Glomerular visceral epithelial cell (primary cell): ENCODE data around the gene CPLX1.
A peak's percentile ranks its signal among the peaks of the same experiment; 100 is the strongest.
"Not testable (repeated sequence)": the region's sequence is repeated elsewhere in the genome, so short reads cannot be mapped to it uniquely, and the experiment has no call there.

ENCODE experiments used
- DNase-seq: peaks from one replicate; pipeline ENCODE4 v3.0.0-alpha.2; 2016; ENCODE audit errors: extremely low spot score

The CPLX1 gene

DNA sequence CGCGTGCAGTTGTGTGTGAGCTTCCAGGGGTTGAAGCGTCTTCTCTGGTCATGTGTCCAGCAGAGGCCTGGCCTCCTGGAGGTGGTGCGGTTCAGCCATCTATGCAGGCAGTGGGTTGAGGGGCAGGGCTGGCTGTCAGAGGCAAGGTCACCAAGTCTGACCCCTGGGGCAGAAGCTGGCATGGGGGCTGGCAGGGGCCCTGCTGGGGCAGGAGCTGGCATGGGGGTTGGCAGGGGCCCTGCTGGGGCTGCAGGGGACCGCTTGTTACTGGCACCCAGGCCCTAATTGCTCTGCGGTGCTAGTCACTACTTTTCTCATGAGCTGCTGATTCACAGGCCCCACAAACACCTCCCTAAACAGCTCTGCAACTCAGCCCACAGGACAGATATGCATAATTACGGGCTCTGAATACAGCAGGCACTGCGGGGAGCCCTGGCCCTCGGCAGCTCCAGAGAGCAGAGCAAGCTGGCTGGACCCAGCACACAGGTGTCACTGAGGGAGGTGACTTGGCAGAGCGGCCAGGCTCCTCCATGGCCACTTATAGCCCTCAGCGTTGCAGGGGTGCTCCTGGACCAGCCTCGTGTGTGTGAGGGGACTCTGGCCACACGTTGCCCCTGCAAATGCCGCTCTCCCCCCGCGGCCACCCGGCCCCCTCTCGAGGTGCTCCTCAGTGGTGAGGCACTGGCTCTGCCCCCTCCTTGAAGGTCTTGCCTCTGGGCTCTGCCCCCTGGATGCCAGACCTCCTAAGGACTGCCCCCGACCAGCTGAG lies 32.7 kb downstream of the CPLX1 start:
- DNase-seq, result no peak

DNA sequence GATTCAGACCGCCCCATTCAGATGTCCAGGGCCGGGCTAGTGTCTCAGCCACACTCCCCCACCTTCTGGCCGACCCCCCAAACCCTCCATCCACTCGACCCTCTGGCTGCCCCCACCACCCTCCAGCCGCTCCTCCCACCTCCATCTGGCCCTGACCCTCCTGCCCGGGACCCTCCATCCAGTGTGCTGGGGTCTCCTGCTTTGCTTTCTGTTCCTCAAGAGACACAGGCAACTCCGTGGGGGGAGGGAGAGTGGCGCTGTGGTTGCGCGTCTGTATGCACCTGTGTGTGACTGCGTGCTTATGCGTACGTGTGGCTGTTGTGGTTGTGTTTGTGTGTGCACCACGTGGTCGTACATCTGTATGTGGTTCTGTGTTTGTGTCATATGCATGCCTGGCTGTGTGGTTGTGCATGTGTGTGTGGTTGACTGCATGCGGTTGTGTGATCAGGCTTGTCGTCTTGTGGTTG lies 33.3 kb downstream of the CPLX1 start:
- no peak for DNase-seq

DNA sequence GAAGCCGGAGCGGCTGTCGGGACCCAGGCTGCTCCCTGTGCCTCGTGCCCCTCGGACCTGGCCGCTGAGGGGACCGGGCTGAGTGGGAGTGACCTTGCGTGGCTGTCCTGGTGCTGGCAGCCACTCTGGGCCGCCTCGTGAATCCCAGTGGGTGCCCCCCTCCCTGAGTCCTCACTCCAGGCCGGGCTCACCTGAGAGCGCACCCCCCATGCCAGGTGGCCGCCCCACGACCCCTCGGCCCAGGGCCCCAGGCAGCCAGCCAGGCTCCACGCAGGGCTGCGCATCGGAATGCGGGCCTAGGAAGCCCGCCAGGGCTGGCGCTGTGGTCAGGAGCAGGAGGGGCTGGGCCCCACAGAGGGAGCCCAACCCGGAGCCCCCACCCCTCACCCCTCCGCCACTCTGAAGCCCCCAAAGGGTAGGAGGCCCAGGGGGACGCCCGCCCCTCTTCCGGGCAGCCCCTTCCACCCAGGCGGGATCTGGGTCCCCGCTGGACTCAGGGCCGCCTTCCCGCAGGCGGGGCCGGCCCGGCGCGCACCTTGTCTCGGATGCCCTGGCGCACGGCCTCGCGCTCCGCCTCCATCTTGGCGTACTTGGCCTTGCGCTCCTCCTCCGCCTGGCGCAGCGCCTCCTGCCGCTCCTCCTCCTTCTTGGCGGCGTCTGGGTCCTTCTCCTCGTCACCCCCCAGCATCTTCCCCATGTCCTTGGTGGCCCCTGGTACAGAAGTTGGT lies 33.9 kb downstream of the CPLX1 start:
- no peak for DNase-seq

DNA sequence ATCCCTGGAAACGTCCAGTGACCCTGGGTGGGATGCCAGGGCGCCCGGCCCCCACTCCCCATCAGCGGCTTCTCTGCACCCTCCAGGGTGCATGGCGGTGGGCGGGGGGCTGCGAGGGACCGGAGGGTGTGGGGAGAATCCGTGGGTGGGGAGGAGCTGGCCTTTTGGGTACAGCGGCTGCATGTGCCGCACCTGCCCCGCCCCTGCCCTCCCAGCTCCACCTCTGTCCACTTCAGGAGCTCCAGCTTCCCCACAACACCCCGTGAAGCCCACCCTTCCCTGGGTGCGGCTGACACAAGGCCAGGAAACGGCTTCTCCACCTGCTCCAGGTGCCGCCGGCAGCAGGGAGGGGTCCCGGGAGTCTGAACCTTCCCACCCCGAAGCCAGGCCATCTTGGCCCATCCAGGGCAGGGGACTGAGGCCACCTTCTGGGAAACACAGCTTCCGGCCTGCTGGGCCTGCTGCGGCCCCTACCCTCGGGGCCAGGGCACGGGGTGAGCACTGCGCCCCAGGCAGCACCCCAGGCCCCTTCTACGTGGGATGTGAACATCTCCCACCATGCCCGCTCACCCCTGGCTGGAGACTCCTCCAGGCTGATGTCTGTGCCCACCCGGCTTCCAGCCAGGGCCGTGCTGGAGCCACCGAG lies 34.6 kb downstream of the CPLX1 start:
- DNase-seq, result no peak

DNA sequence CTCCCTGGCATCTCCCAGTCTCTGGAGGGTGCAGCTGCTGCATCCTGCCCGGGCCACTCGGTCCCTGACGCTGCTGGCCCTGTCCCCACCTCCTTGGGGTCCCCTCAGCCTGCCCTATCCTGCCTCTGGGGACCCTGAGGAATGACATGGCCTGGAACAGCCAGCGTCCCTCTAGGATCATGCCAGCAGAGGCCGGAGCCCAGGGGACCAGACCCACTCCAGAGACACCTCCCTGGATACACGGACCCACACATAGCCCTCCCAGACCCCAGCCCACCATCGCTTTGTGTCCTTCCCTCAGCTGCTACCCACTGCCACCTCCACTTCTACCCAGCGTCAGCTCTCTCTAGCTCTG lies 35.5 kb downstream of the CPLX1 start:
- no peak for DNase-seq

DNA sequence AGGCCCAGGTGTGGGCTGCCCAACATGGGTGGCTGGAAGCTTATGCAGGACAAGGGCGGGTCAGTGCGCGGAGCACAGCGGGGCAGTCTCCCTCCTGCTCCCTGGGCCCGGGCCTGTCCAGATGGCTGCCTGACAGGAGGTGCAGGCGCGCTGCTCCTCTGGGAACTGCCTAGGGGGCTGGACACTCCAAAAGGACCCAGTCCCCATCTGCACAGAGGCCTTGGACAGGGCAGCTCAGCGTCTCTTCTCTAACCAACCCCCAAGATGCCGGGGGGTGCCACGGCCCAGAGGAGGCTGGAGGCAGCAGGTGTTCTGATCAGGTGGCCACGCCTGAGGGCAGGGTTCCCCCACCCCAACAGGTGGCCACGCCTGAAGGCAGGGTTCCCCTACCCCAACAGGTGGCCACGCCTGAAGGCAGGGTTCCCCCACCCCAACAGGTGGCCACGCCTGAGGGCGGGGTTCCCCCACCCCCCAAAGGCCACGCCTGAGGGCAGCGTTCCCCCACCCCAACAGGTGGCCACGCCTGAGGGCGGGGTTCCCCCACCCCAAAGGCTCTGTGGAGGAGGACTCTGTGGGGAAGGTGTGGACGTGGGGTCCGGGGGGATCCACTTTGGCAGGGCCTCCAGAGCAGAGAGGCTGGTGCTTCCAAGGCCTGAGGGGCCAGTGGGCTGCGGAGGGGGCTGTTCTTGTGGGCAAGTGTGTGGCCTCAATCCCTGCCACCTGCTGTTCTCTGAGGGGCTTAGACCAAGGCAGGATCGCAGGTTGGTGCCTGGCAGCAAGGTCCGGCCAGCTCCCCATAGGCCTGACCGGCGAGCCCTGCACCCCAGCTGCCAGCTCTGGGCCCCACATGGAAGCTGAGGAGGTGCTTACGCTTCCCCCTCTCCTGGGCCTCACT lies 36.1 kb downstream of the CPLX1 start:
- DNase-seq, result no peak

DNA sequence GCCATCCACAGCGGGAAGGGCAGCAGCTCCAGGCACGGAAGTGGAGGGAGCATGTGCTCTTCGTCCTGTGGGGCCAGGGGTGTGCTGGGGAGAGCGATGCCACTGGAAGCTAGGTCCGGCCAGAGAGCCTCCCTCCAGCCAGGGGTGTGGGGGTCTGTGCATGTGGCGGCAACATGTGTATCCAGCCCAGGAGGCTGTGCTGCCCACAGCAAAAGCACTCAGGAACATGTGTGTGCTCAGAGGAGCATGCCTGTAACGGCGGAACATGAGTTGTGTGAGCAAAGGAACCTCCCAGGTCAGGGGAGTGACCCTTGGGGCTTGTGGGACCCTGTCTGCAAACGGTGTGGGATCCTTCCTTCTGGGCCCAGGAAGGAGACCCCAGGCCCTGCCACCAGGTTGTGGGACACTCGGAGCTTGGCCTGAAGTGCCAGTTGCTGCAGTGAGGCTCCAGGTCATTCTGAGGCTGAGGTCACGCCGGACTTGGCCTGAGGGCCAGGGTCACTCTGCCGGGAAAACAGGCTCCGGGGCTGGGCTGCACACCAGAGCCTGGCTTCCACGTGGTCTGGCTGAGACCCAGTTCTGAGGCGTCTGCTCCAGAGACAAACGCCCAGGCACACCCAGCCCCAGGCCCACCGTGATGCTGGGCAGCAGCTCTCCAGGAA lies 37.2 kb downstream of the CPLX1 start:
- no peak for DNase-seq

DNA sequence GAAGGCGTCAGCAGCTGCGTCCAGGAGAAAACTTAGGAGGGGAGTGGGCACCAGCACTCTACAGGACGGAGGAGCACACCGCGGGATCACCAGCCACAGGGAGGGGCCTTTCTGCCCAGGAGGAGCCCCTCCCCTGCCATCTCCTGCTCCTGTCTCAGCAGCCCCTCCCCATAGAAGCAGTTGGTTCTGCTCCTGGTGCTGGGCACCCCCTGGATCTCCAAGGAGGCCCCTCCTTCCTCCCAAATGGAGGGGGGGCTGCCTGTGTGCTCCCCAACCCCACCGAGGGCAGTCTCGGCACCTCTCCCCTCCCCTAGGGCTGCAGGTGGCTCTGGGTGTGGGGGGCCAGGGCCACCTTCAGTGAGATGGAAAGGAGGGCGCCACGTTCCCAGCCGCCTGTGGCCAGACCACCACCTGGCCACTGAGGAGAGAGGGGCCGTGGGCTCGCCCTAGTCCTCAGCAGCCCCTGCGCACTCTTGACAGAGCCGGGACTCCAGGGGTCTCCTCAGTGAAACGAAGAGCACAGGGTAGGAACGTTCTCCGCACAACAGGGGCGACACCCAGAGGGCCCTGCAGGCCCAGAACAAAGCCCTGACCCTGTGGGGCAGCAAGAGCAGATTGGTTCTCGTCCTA lies 37.8 kb downstream of the CPLX1 start:
- no peak for DNase-seq

DNA sequence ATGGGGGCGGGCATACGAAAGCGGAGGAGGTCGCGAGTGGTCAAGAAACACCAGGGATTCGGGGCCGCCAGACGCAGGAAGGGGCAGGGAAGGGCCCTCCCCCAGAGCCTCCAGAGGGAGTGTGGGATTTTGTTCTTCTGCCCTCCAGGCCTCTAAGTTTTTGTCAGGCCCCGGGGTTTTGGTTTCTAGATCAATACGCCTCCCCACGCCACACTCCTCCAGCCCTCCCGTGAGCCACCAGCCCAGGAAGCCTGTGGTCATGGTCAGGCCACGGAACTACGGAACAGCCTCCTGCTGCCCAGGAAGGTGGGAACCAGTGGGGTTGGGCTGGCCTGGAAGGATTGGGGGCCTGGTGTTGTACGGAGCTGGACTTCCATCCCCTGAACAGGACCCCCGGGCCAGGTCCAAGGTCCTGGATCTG lies 38.4 kb downstream of the CPLX1 start:
- no peak for DNase-seq

DNA sequence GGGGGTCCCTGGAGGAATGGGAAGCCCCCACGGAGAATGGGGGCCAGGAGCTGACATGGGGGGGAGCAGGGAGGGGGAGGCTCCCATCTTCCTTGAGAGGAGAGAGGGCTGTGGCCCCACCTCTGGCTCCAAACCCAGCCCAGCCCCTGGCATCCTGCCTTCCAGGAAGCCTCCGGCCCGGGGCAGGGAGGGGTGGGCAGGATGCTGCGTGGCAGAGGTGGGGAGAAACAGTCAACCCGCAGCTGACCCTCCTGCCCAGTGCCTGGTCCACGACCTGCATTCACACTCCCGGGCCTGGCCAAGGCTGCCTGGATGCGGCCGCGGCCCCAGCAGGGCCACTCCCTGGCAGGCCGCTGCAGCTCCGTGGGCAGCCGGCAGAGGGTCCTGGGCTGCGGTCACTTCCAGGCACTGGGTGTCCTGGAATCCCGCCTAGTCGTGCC lies 39.0 kb downstream of the CPLX1 start:
- DNase-seq, result no peak

DNA sequence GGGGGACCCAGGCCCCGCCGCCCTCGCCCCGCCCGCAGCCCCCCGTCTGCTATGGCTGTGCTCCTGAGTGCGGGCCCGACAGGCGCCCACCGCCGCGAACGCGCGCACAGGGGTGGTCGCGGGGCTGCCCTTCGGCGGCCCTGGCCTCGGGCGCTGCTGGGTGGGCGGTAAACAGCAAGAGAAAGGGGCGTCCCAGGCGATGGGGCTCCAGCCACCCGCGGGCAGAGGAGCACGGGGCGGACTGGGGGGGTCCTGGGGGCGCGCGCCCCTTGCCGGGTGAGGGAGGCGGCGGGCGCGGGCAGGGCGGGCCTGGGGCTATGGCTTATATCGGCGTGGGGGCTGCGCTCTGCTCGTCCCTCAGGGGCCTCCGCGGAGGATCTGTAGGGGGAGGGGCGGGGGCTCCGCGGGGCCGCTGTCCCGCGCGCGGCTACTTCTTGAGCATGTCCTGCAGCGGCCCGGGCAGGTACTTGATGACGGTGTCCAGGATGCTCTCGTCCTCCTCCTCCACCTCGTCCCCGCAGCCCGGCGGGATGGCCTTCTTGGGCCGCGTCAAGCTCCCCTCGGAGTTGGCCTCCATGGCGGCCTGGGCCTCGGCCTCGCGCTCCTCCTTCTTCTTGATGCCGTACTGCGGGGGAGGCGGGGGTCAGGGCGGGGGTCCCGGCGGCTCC lies 39.7 kb downstream of the CPLX1 start:
- no peak for DNase-seq

DNA sequence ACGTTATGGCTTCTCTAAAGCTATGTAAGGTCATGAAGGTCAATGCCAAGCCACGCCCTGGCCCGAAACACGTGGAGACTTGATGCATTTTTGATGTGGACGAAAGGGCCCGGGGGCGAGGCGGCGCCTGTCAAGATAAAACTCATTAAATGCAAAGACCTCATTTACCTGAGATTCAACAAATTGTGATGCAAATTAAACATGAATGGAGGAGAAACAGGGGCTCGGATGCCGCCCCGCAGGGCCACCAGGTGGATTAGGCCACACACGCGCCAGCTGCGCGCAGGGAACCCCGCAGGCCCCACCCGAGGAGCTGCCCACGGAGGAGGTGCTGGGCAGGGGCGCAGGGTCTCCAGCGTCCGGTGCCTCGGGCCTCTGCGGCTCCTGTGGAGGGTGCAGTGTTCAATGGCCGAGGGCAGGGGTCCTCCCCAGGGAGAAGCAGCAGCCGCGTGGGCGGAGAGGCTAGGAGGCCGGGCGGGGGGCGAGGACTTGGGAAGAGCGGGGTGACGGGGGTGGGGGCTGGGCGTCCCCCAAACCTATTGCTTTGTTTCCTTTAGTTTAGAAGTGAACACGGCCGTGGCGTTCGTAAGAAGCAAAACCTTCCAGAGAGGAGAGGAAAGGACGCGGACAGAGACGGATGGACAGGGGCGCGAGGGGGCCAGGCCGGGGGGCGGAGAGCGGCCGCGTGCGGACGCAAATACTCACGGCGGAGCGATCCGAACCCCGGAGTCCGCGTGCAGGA lies 40.4 kb downstream of the CPLX1 start:
- DNase-seq, result no peak

DNA sequence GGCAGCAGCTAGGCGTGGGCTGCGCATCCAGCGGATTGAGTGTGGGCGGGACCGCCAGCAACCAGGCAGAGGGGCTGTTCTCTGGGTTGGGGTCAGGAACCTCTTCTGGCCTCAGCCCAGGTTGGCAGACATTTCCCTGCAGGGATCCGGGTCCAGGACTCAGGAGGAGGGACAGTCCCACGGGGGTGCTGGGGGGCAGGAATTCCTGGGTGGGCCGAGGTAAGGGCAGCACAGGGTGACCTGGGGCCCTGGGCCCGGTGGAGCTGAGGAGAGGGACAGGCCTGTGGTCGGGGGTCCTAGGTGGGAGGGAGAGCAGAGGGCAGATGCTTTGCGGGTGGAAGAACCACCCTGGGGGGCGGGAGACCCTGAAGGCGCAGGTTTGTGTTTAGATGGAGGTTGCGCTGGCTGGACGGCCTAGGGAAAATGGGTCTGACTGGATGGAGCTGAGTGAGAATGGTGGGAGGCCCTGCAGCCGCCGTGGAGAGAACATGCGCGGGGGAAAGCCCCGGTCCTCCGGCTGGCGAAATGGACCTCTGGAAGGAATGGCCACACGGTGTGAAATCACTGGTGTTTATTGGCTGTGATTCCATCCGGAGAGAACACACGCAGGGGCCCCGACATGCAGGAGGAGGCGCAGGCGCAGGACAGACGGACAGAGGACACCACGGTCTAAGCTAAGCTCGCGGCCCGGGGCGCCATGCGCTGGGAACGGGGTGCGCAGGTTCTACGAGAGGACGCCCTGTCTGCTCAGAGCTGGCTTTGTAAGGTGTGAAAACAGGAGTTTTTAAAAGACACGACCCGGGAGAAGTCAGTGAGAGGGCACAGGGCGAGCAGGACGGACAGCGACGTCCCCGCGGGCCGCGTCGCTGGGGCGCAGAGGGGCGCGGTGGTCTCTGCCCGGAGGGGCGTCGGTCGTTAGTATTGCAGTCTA lies 41.3 kb downstream of the CPLX1 start:
- no peak for DNase-seq

DNA sequence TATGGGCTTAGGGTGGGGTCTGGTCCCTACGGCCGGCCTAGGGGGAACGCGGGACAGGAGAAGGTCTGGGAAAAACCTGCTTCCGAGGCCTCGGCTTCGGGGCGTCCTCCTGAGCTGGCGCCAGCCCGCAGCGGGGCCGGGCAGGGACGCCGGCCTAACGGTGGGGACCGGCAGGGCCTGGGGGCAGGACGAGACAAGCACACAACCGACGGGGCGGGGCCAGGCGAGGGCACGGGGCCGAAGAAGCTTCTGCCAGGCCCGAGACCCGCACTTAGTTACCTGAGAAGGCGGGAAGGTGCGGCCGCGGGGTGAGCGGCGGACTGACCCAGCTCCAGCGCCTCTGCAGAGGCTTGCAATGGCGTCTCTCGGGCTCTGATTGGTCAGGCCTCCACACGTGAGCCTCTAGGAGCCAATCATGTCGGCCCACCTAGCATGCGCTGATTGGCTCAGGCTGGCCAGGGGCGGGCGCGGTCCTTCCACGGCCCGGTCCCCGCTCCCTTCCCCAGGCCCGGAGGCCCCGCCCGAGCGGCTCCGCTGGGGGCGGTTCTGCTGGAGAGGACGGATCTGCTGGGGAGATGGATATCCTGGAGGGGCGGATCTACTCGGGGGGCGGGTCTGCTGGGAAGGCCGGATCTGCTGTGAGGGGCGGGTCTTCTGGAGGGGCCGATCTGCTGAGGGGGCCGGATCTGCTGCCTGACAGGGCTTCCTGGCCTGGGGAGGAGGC lies 44.3 kb downstream of the CPLX1 start:
- DNase-seq, result peak; percentile 100

DNA sequence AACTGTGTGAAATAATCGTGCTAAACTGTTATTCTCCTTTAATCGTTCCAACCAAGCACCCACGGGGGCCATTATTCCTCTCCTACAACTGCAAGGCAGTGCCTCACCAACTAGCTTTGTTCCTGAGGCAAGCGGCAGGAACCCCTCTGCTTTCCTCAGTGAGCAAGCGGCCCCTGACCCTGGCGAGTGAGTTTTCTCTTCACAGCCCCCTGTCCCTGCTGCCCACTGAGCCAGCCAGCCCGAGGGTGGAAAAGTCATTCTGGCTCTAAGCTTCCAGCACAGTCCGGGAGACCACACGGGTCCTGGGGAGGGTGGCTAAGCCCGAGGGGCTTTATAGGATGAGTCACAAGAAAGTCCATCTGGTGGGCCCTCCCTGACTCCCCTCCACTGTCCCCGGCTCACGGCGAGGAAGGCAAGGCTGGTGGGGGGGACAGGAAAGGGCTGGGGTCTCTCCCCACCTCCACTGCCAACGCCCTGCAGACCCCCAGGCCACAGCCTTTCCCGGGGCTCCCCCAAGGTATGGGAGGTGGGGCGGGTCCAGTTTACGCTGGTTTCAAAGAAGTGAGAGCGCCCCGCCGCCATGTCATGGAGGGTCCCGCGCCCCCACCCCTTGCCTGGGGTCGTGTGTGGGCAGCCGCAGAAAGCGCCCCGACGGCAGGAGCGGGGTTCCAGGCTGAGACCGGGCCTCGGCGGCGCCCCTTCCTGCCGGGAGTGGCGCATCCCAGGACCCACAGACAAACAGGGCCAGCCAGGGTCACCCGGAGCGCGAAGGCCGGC lies 45.0 kb downstream of the CPLX1 start:
- DNase-seq, result no peak

DNA sequence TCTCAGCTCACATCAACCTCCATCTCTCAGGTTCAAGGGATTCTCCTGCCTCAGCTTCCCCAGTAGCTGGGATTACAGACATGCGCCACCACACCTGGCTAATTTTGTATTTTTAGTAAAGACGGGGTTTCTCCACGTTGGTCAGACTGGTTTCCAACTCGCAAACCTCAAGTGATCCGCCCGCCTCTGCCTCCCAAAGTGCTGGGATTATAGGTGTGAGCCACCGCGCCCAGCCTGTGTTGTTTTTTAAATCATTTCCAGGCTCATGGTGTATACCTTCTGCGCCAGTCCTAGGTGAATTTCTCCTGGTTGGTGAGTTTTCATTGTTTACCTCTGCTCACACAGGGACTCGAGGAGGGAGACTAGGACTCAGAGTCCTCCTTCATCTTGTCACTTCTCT lies 45.7 kb downstream of the CPLX1 start:
- not testable (repeated sequence) for DNase-seq

DNA sequence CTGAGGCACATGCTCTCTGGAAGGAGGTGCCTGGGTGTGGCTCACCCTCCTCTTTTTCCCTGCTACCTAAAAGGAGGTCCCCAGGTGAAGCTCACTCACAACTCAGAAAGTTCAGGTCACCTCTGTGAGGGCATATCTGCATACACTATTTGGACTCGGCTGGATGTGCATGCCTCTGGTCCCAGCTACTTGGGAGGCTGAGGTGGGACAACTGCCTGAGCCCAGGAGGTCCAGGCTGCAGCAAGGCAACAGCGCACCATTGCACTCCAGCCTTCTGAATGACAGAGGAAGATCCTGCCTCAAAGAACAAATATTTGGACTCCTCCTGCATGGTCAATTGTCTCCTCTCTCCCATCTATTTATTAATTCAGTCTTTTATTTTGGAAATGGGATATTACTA lies 46.4 kb downstream of the CPLX1 start:
- DNase-seq, result no peak
